Measurements from ENCODE around the gene NEDD9.

Gene NEDD9

GRCh38 chr6:11279284-11279689, 46.8 kb upstream of the NEDD9 start:
- no peaks in the 10 kb centered on the region for H3K36me3 ChIP-seq (ENCODE audit: control insufficient read depth, low read length)
- H3K4me2 ChIP-seq (ENCODE audit: low read length), result no peak overlapping the region
- TF ChIP-seq EZH2phosphoT487 (IDR thresholded peaks at IDR 0.05; ENCODE audit: borderline replicate concordance, low read length) (no peak), CTCF (IDR thresholded peaks at IDR 0.05; ENCODE audit: low read depth, low read length, poor library complexity, severe bottlenecking) (no peak)
- no peak overlapping the region for H3K27ac ChIP-seq (ENCODE audit: low read depth, low read length)
- H3K9me2 ChIP-seq (replicated peaks; ENCODE audit: control insufficient read depth, low read length), result no peaks in the 10 kb centered on the region
- H3K79me2 ChIP-seq (ENCODE audit: control insufficient read depth, low read length), result no peaks in the 10 kb centered on the region
- H3F3A ChIP-seq (ENCODE audit: control insufficient read depth, insufficient read depth), result no peaks in the 10 kb centered on the region
- H3K4me3 ChIP-seq (ENCODE audit: low read length), result no peak overlapping the region
- peaks cover 9% of the 10 kb centered on the region for H3K4me1 ChIP-seq (ENCODE audit: control insufficient read depth, low read length)
- H4K20me1 ChIP-seq (ENCODE audit: control insufficient read depth, insufficient read depth, low read depth, low read length), result no peaks in the 10 kb centered on the region
- H3K9me3 ChIP-seq (ENCODE audit: control insufficient read depth, insufficient read depth, low read length), result no peaks in the 10 kb centered on the region
- peaks cover 5% of the 10 kb centered on the region; the same call in 1 of the 2 replicates for H3K27me3 ChIP-seq (ENCODE audit: control insufficient read depth, low read length)

- TF ChIP-seq EZH2phosphoT487 (IDR thresholded peaks at IDR 0.05; ENCODE audit: borderline replicate concordance, low read length), result no peak
- TF ChIP-seq CTCF (IDR thresholded peaks at IDR 0.05; ENCODE audit: low read depth, low read length, poor library complexity, severe bottlenecking), result no peak
- no peaks in the 10 kb centered on the region for H3F3A ChIP-seq (ENCODE audit: control insufficient read depth, insufficient read depth)
- H3K4me3 ChIP-seq (ENCODE audit: low read length), result no peak overlapping the region
- peaks cover 5% of the 10 kb centered on the region; the same call in 1 of the 2 replicates for H3K27me3 ChIP-seq (ENCODE audit: control insufficient read depth, low read length)
- no peaks in the 10 kb centered on the region for H3K79me2 ChIP-seq (ENCODE audit: control insufficient read depth, low read length)
- no peak overlapping the region for H3K27ac ChIP-seq (ENCODE audit: low read depth, low read length)
- no peak overlapping the region for H3K4me2 ChIP-seq (ENCODE audit: low read length)
- H4K20me1 ChIP-seq (ENCODE audit: control insufficient read depth, insufficient read depth, low read depth, low read length), result no peaks in the 10 kb centered on the region
- no peaks in the 10 kb centered on the region for H3K9me2 ChIP-seq (replicated peaks; ENCODE audit: control insufficient read depth, low read length)
- H3K4me1 ChIP-seq (ENCODE audit: control insufficient read depth, low read length), result peaks cover 9% of the 10 kb centered on the region
- H3K36me3 ChIP-seq (ENCODE audit: control insufficient read depth, low read length), result no peaks in the 10 kb centered on the region
- no peaks in the 10 kb centered on the region for H3K9me3 ChIP-seq (ENCODE audit: control insufficient read depth, insufficient read depth, low read length)
Observed at GRCh38 chr6:11278207-11278559, 45.7 kb upstream of the NEDD9 start.

GRCh38 chr6:11277275-11278206, 45.1 kb upstream of the NEDD9 start:
- Histone ChIP-seq H3F3A (ENCODE audit: control insufficient read depth, insufficient read depth) (no peaks in the 10 kb centered on the region), H3K27me3 (ENCODE audit: control insufficient read depth, low read length) (peaks cover 5% of the 10 kb centered on the region; the same call in 1 of the 2 replicates), H3K9me2 (replicated peaks; ENCODE audit: control insufficient read depth, low read length) (no peaks in the 10 kb centered on the region), H3K9me3 (ENCODE audit: control insufficient read depth, insufficient read depth, low read length) (no peaks in the 10 kb centered on the region), H3K4me3 (ENCODE audit: low read length) (no peak overlapping the region), H3K79me2 (ENCODE audit: control insufficient read depth, low read length) (no peaks in the 10 kb centered on the region), H3K4me1 (ENCODE audit: control insufficient read depth, low read length) (peaks cover 9% of the 10 kb centered on the region), H3K4me2 (ENCODE audit: low read length) (no peak overlapping the region), H3K36me3 (ENCODE audit: control insufficient read depth, low read length) (no peaks in the 10 kb centered on the region), H4K20me1 (ENCODE audit: control insufficient read depth, insufficient read depth, low read depth, low read length) (no peaks in the 10 kb centered on the region), H3K27ac (ENCODE audit: low read depth, low read length) (no peak overlapping the region)
- TF ChIP-seq EZH2phosphoT487 (IDR thresholded peaks at IDR 0.05; ENCODE audit: borderline replicate concordance, low read length), result no peak
- no peak for TF ChIP-seq CTCF (IDR thresholded peaks at IDR 0.05; ENCODE audit: low read depth, low read length, poor library complexity, severe bottlenecking)
